ENCODE measurements around the gene RBM19.

Gene RBM19

DNA sequence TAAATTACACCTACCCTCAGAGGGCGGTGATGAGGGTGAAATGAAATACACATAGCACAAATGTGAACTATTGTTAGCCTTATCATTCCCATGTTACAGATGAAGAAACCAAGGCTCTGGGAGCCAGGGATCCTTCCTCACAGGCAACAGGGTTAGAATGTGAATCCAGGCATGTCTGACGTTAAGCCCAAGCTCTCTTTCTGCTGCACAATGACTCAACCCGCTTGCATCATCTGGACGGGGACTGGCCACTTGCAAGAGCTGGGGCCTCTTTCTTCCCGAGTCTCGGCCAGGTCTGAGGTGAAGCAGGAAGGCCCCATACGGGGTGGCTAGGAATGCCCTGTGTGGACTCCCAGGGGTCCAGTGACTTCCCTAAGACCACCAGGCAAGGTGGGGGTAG lies 105.2 kb downstream of the RBM19 start:
- TF ChIP-seq, protein P1, sequence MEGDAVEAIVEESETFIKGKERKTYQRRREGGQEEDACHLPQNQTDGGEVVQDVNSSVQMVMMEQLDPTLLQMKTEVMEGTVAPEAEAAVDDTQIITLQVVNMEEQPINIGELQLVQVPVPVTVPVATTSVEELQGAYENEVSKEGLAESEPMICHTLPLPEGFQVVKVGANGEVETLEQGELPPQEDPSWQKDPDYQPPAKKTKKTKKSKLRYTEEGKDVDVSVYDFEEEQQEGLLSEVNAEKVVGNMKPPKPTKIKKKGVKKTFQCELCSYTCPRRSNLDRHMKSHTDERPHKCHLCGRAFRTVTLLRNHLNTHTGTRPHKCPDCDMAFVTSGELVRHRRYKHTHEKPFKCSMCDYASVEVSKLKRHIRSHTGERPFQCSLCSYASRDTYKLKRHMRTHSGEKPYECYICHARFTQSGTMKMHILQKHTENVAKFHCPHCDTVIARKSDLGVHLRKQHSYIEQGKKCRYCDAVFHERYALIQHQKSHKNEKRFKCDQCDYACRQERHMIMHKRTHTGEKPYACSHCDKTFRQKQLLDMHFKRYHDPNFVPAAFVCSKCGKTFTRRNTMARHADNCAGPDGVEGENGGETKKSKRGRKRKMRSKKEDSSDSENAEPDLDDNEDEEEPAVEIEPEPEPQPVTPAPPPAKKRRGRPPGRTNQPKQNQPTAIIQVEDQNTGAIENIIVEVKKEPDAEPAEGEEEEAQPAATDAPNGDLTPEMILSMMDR (IDR thresholded peaks at IDR 0.05), result no peak

DNA sequence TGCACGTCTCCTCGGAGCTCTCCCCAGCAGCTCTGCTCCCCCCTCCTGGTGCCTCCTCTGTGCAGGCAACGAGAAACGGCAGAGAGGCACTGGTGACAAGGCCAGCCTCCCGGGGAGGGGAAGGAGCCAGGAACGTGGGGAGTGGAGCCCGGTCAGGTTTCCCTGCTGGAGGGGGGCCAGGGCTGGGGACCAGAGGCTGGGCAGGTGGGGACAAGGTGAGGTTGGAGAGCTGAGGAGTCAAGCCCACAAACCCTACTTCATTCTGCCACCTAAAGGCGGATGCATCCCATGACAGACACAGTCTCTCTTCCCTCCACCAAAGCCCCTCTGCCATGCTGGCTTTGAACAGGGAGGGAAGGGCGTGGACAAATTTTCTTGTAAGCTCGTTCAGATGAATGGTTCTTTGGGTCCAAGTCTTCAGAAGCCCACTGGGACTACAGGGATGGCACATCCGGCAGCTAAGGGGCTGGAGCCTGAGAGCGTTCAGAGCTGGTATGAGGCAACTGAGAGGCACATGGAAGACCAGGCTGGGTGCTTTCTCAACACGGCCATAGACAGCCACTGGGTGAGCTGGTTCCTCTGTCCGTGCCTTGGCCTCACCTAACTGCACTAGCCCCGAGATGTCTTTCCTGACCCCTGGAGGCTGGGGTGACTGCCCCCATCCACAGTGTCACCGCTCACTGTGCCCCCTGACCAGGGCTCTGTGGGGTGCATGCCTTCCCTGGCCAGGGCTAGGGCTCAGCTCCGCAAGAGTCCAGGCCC lies 105.9 kb downstream of the RBM19 start:
- TF ChIP-seq, protein P1 (IDR thresholded peaks at IDR 0.05), result no peak; the same call in 1 of the 2 replicates

DNA sequence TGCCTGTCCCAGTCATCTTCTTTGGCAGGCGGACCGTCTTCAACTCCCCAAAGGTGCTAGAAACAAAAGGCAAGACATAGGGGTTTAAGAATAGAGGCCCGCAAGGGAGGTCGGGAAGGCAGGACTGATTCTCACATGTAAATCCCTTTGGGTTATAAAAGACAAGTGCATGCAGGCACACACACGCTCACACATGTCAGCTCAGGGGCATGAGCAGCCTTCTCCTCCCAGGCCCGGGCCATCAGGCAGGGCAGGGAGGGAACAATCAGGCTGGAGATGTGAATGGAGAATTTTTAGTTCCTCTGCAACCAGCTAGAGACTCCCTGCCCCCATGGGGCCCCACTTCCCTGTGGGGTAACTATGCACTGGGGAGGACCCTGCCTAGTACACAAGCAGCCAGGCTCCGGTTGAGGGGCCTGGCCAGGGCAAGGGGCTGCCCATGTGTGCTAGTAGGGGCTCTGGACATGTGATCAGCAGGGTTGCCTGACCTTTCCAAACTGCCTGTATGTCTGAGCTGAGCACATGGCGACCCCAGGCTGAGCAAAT lies 107.2 kb downstream of the RBM19 start:
- TF ChIP-seq, protein P1 (IDR thresholded peaks at IDR 0.05), result no peak

DNA sequence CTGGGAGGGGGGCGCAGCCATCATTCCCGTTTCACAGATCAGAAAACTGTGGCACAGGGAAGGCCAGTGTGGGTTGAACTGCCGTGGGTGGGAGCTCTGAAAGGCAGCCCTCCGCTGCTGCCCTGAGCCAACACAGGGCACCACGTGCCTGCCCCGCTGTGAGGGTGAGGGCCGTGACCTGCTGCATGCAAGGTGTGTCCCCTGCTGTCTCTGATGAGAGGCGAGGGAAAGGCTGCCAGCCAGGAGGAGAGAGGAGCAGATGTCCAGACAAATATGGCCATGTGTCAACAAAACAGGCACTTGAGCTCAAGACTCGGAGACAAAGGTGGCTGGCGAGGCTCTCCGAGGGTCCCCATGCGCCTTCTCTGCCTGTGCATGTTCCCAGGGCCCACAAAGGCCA lies 108.8 kb downstream of the RBM19 start:
- TF ChIP-seq, protein P1 (IDR thresholded peaks at IDR 0.05), result no peak

DNA sequence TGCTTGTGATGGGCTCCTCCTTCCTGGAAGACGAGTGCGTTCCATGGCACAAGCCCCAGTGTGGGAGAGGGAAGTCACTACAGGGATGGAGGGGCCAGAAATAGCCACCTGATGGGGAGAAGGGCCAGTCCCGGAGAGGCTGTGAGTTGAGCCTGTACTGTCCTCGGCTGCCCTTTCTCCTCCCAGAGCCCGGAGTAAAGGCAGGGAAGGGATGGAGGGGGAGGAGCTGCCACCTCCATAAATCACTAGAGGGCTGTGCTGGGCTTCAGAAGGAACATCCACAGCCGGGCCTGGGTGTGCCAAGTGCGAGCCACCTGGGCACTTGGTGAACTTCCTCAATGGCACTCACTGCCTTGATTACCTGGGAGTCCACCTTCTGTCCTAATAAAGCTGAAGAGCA lies 110.1 kb downstream of the RBM19 start:
- TF ChIP-seq, protein P1 (IDR thresholded peaks at IDR 0.05), result no peak

DNA sequence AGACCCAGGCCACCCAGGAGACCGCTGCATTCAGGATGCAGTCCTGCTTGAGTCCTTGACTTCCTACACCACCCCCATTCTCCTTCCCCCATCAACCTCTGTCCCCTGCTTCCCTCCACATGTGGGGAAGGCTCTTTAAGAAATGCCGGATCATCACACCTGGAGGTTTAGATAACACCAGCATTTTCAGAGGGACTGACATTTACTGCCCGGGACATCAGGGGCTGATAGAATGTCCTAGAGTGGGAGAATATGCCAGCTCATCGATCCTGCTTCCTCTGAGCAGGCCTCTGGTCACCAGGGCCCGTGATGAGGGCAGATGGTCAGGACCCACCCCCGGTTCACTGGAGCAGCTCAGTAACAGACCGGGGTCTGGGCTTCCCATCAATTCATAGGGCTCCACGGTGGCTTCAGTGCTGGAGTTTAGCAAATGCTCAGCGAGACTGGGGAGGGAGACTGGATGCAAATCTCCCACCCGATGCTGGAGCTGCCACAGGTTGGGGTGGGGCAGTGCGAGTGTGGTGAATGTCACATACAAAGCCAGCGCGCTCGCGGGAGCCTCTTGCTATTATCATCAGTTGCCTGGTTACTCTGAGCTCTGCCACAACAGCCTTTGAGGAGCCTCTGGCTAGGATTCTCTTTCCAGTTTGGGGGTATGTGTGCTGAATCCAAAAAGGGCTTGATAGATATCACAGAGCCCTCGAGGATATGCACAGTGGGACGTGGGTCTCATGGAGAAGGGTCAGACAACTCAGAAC lies 111.6 kb downstream of the RBM19 start:
- TF ChIP-seq, protein P1 (IDR thresholded peaks at IDR 0.05), result no peak

DNA sequence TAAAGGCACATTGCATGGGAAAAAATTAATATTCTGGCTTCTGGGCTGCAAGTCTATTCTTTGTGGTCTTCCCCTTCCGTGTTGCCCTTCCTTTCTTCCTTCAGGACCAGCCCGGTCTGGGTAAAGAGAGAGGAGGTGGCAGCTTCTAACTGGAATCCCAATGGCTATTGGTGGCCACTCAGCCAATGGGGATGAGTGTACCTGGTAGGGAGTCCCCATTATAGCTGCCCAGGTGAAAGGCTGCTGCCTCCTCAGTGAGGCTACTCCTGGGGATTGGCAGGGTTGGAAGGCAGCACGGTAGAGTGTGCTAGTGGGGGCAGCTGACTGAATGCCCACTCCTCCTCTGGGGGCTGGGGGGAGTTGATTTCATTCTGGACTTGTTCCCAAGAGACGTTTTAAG lies 112.6 kb downstream of the RBM19 start:
- TF ChIP-seq, protein P1 (IDR thresholded peaks at IDR 0.05), result no peak

Measured in LNCAP (cell line).